ENCODE data around the gene BATF. TPM values are rescaled to one million over a fixed set of nuclear protein-coding genes. Genes with fewer than 3 reads are reported as not detected.
A peak's percentile ranks its signal among the peaks of the same experiment; 100 is the strongest.

The BATF gene
- total and polyA plus RNA-seq, 2 donors (not counting 1 experiment from before 2014, with no cell fraction given), result 12.8 to 16.4 TPM

DNA sequence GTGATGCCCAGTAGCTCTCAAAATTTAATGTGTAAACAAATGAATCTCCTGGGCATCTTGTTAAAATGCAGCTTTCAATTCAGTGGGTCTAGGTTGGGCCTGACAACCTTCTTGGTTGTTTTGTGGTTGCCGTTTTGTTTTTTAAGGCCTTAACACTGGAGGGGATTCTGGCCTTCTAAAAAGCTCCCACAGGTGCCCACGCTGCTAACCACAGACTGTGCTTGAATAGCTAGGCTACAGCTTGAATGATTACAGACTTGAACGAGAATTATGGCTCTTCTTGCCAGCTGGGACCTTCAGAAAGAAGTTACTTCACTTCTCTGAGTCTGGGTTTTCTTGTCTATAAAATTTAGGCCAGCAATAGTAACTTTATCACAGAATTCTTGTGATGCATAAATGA, 54.8 kb downstream of the BATF start:
- no peak overlapping the region for H3K4me3 ChIP-seq (ENCODE audit: control extremely low read depth in 1 of 5, extremely low read depth in 1 of 5, insufficient read depth in 1 of 5, low read depth in 2 of 5, low read length in 4 of 5)
- ChIA-PET CTCF (interaction anchor here (0.8 to 12.1 kb wide), 35 partner anchors 11 to 447 kb away, joined by 3 to 447 read pairs (median 5); partner anchors contain the start of genes BATF, ERG28, IFT43 and TGFB3), POLR2A (no interaction called here)
- TF ChIP-seq EZH2 (IDR thresholded peaks at IDR 0.05; ENCODE audit: borderline replicate concordance, insufficient read depth, low read depth, low read length, poor library complexity, severe bottlenecking), result no peak
- TF ChIP-seq, protein P1, sequence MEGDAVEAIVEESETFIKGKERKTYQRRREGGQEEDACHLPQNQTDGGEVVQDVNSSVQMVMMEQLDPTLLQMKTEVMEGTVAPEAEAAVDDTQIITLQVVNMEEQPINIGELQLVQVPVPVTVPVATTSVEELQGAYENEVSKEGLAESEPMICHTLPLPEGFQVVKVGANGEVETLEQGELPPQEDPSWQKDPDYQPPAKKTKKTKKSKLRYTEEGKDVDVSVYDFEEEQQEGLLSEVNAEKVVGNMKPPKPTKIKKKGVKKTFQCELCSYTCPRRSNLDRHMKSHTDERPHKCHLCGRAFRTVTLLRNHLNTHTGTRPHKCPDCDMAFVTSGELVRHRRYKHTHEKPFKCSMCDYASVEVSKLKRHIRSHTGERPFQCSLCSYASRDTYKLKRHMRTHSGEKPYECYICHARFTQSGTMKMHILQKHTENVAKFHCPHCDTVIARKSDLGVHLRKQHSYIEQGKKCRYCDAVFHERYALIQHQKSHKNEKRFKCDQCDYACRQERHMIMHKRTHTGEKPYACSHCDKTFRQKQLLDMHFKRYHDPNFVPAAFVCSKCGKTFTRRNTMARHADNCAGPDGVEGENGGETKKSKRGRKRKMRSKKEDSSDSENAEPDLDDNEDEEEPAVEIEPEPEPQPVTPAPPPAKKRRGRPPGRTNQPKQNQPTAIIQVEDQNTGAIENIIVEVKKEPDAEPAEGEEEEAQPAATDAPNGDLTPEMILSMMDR (IDR thresholded peaks at IDR 0.05), result no peak
- H3K27ac Mint-ChIP-seq, result no peak overlapping the region
- DNase-seq, result peak; percentile 14
- H3K9me3 ChIP-seq (ENCODE audit: control extremely low read depth in 1 of 3, control insufficient read depth in 2 of 3, insufficient read depth in 1 of 3, low read length in 2 of 3), result no peaks in the 10 kb centered on the region
- 7% methylated on average over 3 of the region's 3 CpGs for WGBS (ENCODE audit: insufficient coverage)
- intact Hi-C loops (cut with micrococcal nuclease), result loop anchor here (1.0 kb wide), 3 partner anchors 77 to 445 kb away; no protein-coding TSS in a partner anchor
- ATAC-seq (ENCODE audit: low read depth), result no peak
- peaks cover 0 to 15% (median 0%) of the 10 kb centered on the region in 4 experiments for H3K27me3 ChIP-seq (replicated peaks in 1 of 4; ENCODE audit: control extremely low read depth in 1 of 4, control insufficient read depth in 3 of 4, insufficient read depth in 4 of 4, low read length in 3 of 4)
- H3K9me3 Mint-ChIP-seq (ENCODE audit: insufficient read depth), result no peaks in the 10 kb centered on the region
- peaks cover 21% of the 10 kb centered on the region for H3K4me1 Mint-ChIP-seq
- H2AFZ ChIP-seq (ENCODE audit: insufficient read depth, low read depth, low read length, poor library complexity, severe bottlenecking), result no peak overlapping the region
- no peak overlapping the region for H3K4me2 ChIP-seq (replicated peaks; ENCODE audit: low read depth, low read length, poor library complexity, severe bottlenecking)
- no peaks in the 10 kb centered on the region for H4K20me1 ChIP-seq (ENCODE audit: control insufficient read depth, insufficient read depth, low read length, poor library complexity, severe bottlenecking)
- H3K4me1 ChIP-seq (ENCODE audit: control insufficient read depth in 2 of 2, insufficient read depth in 2 of 2, low read length in 2 of 2), result peaks cover 7 to 20% of the 10 kb centered on the region in 2 donors
- peak overlapping the region; percentile 99 for H3K4me3 Mint-ChIP-seq
- no peaks in the 10 kb centered on the region for H3K36me3 ChIP-seq (replicated peaks in 1 of 2; ENCODE audit: control extremely low read depth in 1 of 2, control insufficient read depth in 1 of 2, extremely low read depth in 1 of 2, insufficient read depth in 2 of 2, low read length in 1 of 2)
- H3K9ac ChIP-seq (ENCODE audit: low read length), result no peak overlapping the region
- H3K27ac ChIP-seq (ENCODE audit: low read length in 2 of 2), result no peak overlapping the region
- no peaks in the 10 kb centered on the region for H3K27me3 Mint-ChIP-seq
- H3K79me2 ChIP-seq (ENCODE audit: control insufficient read depth, insufficient read depth, low read length), result no peaks in the 10 kb centered on the region

DNA sequence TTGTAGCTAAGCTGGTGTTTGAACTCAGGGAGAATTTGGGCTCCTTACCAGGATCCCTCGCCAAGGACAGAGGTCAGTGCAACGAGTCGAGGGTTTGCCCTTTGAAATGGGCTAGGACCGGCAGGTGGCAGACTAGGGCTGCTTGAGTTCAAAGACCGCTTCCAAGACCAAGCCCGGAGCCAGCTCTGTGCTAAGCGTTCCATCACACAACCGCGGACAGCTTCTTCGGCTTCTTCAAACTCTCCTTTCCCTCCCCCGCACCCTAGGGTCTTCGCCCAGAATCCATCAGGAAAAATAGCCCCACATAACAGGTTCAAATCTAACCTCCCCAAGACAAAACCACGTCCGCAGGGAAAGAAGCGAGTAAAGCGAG, 55.4 kb downstream of the BATF start:
- H3K36me3 ChIP-seq (replicated peaks in 1 of 2; ENCODE audit: control extremely low read depth in 1 of 2, control insufficient read depth in 1 of 2, extremely low read depth in 1 of 2, insufficient read depth in 2 of 2, low read length in 1 of 2), result no peaks in the 10 kb centered on the region
- peaks cover 7 to 20% of the 10 kb centered on the region in 2 donors for H3K4me1 ChIP-seq (ENCODE audit: control insufficient read depth in 2 of 2, insufficient read depth in 2 of 2, low read length in 2 of 2)
- peaks cover 0 to 15% (median 0%) of the 10 kb centered on the region in 4 experiments for H3K27me3 ChIP-seq (replicated peaks in 1 of 4; ENCODE audit: control extremely low read depth in 1 of 4, control insufficient read depth in 3 of 4, insufficient read depth in 4 of 4, low read length in 3 of 4)
- peak overlapping the region; percentile 83 for H2AFZ ChIP-seq (ENCODE audit: insufficient read depth, low read depth, low read length, poor library complexity, severe bottlenecking)
- H3K79me2 ChIP-seq (ENCODE audit: control insufficient read depth, insufficient read depth, low read length), result no peaks in the 10 kb centered on the region
- H3K4me2 ChIP-seq (replicated peaks; ENCODE audit: low read depth, low read length, poor library complexity, severe bottlenecking), result peak overlapping the region; percentile 91
- peak overlapping the region; percentile 67 for H3K9ac ChIP-seq (ENCODE audit: low read length)
- WGBS (ENCODE audit: insufficient coverage), result 2% methylated on average over 16 of the region's 16 CpGs
- ATAC-seq (ENCODE audit: low read depth) (peak; percentile 88), DNase-seq (peak; percentile 81)
- TF ChIP-seq, protein P1 (IDR thresholded peaks at IDR 0.05), result peak; percentile 84
- no peak for TF ChIP-seq EZH2 (IDR thresholded peaks at IDR 0.05; ENCODE audit: borderline replicate concordance, insufficient read depth, low read depth, low read length, poor library complexity, severe bottlenecking)
- Mint-ChIP-seq H3K4me3 (peak overlapping the region; percentile 99), H3K27me3 (no peaks in the 10 kb centered on the region), H3K9me3 (ENCODE audit: insufficient read depth) (no peaks in the 10 kb centered on the region), H3K27ac (peak overlapping the region; percentile 77), H3K4me1 (peaks cover 21% of the 10 kb centered on the region)
- POLR2A ChIA-PET, result no interaction called here
- peak overlapping the region; percentile 51 to 83 (median 65) for H3K4me3 ChIP-seq (ENCODE audit: control extremely low read depth in 1 of 5, extremely low read depth in 1 of 5, insufficient read depth in 1 of 5, low read depth in 2 of 5, low read length in 4 of 5)
- intact Hi-C loops (cut with micrococcal nuclease), result loop anchor here (1.0 kb wide), 3 partner anchors 77 to 445 kb away; no protein-coding TSS in a partner anchor
- H3K9me3 ChIP-seq (ENCODE audit: control extremely low read depth in 1 of 3, control insufficient read depth in 2 of 3, insufficient read depth in 1 of 3, low read length in 2 of 3), result no peaks in the 10 kb centered on the region
- no peak overlapping the region for H3K27ac ChIP-seq (ENCODE audit: low read length in 2 of 2)
- CTCF ChIA-PET, result interaction anchor here (0.6 to 12.1 kb wide), 33 partner anchors 10 to 447 kb away, joined by 3 to 447 read pairs (median 5); partner anchors contain the start of genes BATF, ERG28, IFT43 and TGFB3
- H4K20me1 ChIP-seq (ENCODE audit: control insufficient read depth, insufficient read depth, low read length, poor library complexity, severe bottlenecking), result no peaks in the 10 kb centered on the region

Measured in B cell (primary cell).